Measurements from ENCODE around the gene CGN.

- no peak for TF ChIP-seq CTCF (IDR thresholded peaks at IDR 0.05; ENCODE audit: insufficient read depth, low read length)
- no peak for TF ChIP-seq REST (IDR thresholded peaks at IDR 0.05; ENCODE audit: insufficient replicate concordance, low read depth)
- no peak for TF ChIP-seq POLR2AphosphoS5 (IDR thresholded peaks at IDR 0.05; ENCODE audit: low read depth)
- TF ChIP-seq GABPA (IDR thresholded peaks at IDR 0.05; ENCODE audit: low read depth) = no peak
- TF ChIP-seq SPI1 (IDR thresholded peaks at IDR 0.05; ENCODE audit: borderline replicate concordance, low read depth) = no peak
These were observed 1.7 kb upstream of the CGN start for GRCh38 chr1:151509350-151510019.

Measured in HL-60 (cell line).